IMR-90 (cell line): ENCODE measurements around the gene FLOT2. TPM values are rescaled to one million over a fixed set of nuclear protein-coding genes. Genes with fewer than 3 reads are reported as not detected.
A peak's percentile ranks its signal among the peaks of the same experiment; 100 is the strongest.

Experiments used
- ATAC-seq: fragments of 200-7000 bp; cut with Tn5 transposase; 2 replicates; pipeline ENCODE4 v1.9.1; 2020; ENCODE audit warnings: low read depth, mild to moderate bottlenecking, moderate library complexity
- Bru-seq: library from RNA; stranded (reverse); fragments of 400-500 nt; gene quantifications from one replicate; lab custom pipeline; 2021; lab: Mats Ljungman, UMichigan
- BruChase-seq, 2 experiments: library from RNA; stranded (reverse); fragments of 400-500 nt; gene quantifications; one replicate each; lab custom pipeline; 2021; lab: Mats Ljungman, UMichigan
- BruUV-seq: library from RNA; stranded (reverse); fragments of 400-500 nt; replicated peaks from 2 replicates; lab custom pipeline; 2021; lab: Mats Ljungman, UMichigan
- CTCF ChIA-PET: fragments of 300-600 bp; formaldehyde crosslinking; extraction: SDS; loops from one replicate; lab custom pipeline; 2021; ENCODE audit warnings: antibody characterized with exemption; lab: Yijun Ruan, JAX
- POLR2A ChIA-PET: fragments of 300-600 bp; sonication (Branson Sonifier 250); formaldehyde crosslinking; loops from one replicate; lab custom pipeline; 2022; ENCODE audit warnings: antibody characterized with exemption; ENCODE audit not compliant: unreplicated experiment; lab: Charles Lee
- DNase-seq: peaks from one replicate; pipeline ENCODE4 v3.0.0; 2013
- H2AFZ ChIP-seq: replicated peaks from 2 replicates; pipeline ENCODE3; 2013; ENCODE audit warnings: low read length, mild to moderate bottlenecking; ENCODE audit not compliant: poor library complexity
- H2AK5ac ChIP-seq: 2 replicates; pipeline ENCODE4 v1.6.1; 2013; ENCODE audit warnings: low read depth, low read length, inconsistent platforms
- H2AK9ac ChIP-seq: replicated peaks from 2 replicates; pipeline ENCODE3; 2013; ENCODE audit warnings: mild to moderate bottlenecking, low read depth, low read length, moderate library complexity; ENCODE audit not compliant: poor library complexity
- H2BK120ac ChIP-seq: 2 replicates; pipeline ENCODE4 v1.6.1; 2013; ENCODE audit warnings: low read depth, low read length, inconsistent platforms
- H2BK15ac ChIP-seq: 3 replicates; pipeline ENCODE4 v1.6.1; 2013; ENCODE audit warnings: low read depth, low read length, inconsistent platforms
- H2BK20ac ChIP-seq: 2 replicates; pipeline ENCODE4 v1.6.1; 2013; ENCODE audit warnings: low read depth, mild to moderate bottlenecking, inconsistent platforms, low read length, moderate library complexity
- H2BK5ac ChIP-seq: 2 replicates; pipeline ENCODE4 v1.6.1; 2013; ENCODE audit warnings: mild to moderate bottlenecking, low read depth, low read length, inconsistent platforms; ENCODE audit not compliant: poor library complexity, severe bottlenecking
- H3K14ac ChIP-seq: replicated peaks from 2 replicates; pipeline ENCODE4 v1.6.1; 2013; ENCODE audit warnings: low read depth, low read length, inconsistent platforms
- H3K18ac ChIP-seq: 2 replicates; pipeline ENCODE4 v1.6.1; 2013; ENCODE audit warnings: low read depth, low read length, control low read depth
- H3K23ac ChIP-seq: 2 replicates; pipeline ENCODE4 v1.6.1; 2013; ENCODE audit warnings: low read depth, low read length, inconsistent platforms
- H3K27ac ChIP-seq: 2 replicates; pipeline ENCODE4 v1.5.1; 2013; ENCODE audit warnings: mild to moderate bottlenecking, control low read depth, low read length; ENCODE audit not compliant: insufficient read depth
- H3K27me3 ChIP-seq: 2 replicates; pipeline ENCODE4 v1.6.1; 2013; ENCODE audit warnings: low read length; ENCODE audit not compliant: control insufficient read depth, insufficient read depth
- H3K36me3 ChIP-seq: 2 replicates; pipeline ENCODE4 v1.6.1; 2013; ENCODE audit warnings: low read length, mixed read lengths; ENCODE audit not compliant: control insufficient read depth, insufficient read depth
- H3K4ac ChIP-seq: 2 replicates; pipeline ENCODE4 v1.6.1; 2013; ENCODE audit warnings: low read depth, low read length, inconsistent platforms
- H3K4me1 ChIP-seq: 2 replicates; pipeline ENCODE4 v1.6.1; 2013; ENCODE audit warnings: low read length, mixed read lengths; ENCODE audit not compliant: control insufficient read depth, insufficient read depth
- H3K4me2 ChIP-seq: 2 replicates; pipeline ENCODE4 v1.6.1; 2013; ENCODE audit warnings: low read depth, mild to moderate bottlenecking, control low read depth, low read length, moderate library complexity
- H3K4me3 ChIP-seq: 2 replicates; pipeline ENCODE4 v1.5.1; 2013; ENCODE audit warnings: low read depth, mild to moderate bottlenecking, control low read depth, low read length, moderate library complexity; ENCODE audit not compliant: insufficient read depth
- H3K56ac ChIP-seq: 2 replicates; pipeline ENCODE4 v1.6.1; 2013; ENCODE audit warnings: low read length, inconsistent platforms; ENCODE audit not compliant: insufficient read depth; ENCODE audit errors: extremely low read depth
- H3K79me1 ChIP-seq, 2 experiments: 2 replicates each; pipeline ENCODE4 v1.6.1; 2013; ENCODE audit warnings: low read length in 2 of 2, inconsistent platforms in 1 of 2, low read depth in 1 of 2
- H3K9ac ChIP-seq: 2 replicates; pipeline ENCODE4 v1.6.1; 2013; ENCODE audit warnings: low read depth, low read length, control low read depth
- H3K9me1 ChIP-seq: 2 replicates; pipeline ENCODE4 v1.6.1; 2013; ENCODE audit warnings: low read length, inconsistent platforms; ENCODE audit not compliant: insufficient read depth
- H3K9me3 ChIP-seq: 2 replicates; pipeline ENCODE4 v1.6.1; 2013; ENCODE audit warnings: low read length; ENCODE audit not compliant: control insufficient read depth, insufficient read depth
- H4K20me1 ChIP-seq: 2 replicates; pipeline ENCODE4 v1.6.1; 2013; ENCODE audit warnings: low read length, inconsistent platforms; ENCODE audit not compliant: insufficient read depth
- H4K5ac ChIP-seq: 2 replicates; pipeline ENCODE4 v1.6.1; 2013; ENCODE audit warnings: mild to moderate bottlenecking, low read depth, low read length, control low read depth
- H4K8ac ChIP-seq, 2 experiments: 2 replicates each; pipeline ENCODE4 v1.6.1; 2013; ENCODE audit warnings: low read depth in 2 of 2, low read length in 2 of 2, control low read depth in 1 of 2, inconsistent platforms in 1 of 2
- H4K91ac ChIP-seq: 2 replicates; pipeline ENCODE4 v1.6.1; 2013; ENCODE audit warnings: low read depth, low read length, inconsistent platforms; ENCODE audit not compliant: insufficient read depth
- BHLHE40 ChIP-seq: fragments of 150-350 bp; IDR thresholded peaks from 2 replicates; pipeline ENCODE4 v1.6.1; 2016; ENCODE audit warnings: mild to moderate bottlenecking, low read depth, low read length
- CEBPB ChIP-seq: IDR thresholded peaks from 2 replicates; pipeline ENCODE4 v1.6.1; 2012; ENCODE audit warnings: low read depth, low read length, improper control_type of control experiment
- MAFK ChIP-seq: IDR thresholded peaks from 2 replicates; pipeline ENCODE4 v1.6.1; 2012; ENCODE audit warnings: low read depth, low read length, improper control_type of control experiment
- POLR2A ChIP-seq: IDR thresholded peaks from 2 replicates; pipeline ENCODE4 v1.6.1; 2012; ENCODE audit warnings: mild to moderate bottlenecking, low read depth, low read length
- RAD21 ChIP-seq: IDR thresholded peaks from 2 replicates; pipeline ENCODE4 v1.6.1; 2012; ENCODE audit warnings: low read length, improper control_type of control experiment
- RCOR1 ChIP-seq: IDR thresholded peaks from 2 replicates; pipeline ENCODE4 v1.6.1; 2012; ENCODE audit warnings: mild to moderate bottlenecking, low read length, improper control_type of control experiment; ENCODE audit not compliant: insufficient replicate concordance
- RFX5 ChIP-seq: IDR thresholded peaks from 2 replicates; pipeline ENCODE4 v1.8.0; 2012; ENCODE audit warnings: low read depth, mild to moderate bottlenecking, low read length, moderate library complexity
- USF2 ChIP-seq: fragments of 150-350 bp; IDR thresholded peaks from 2 replicates; pipeline ENCODE4 v1.6.1; 2017; ENCODE audit warnings: mild to moderate bottlenecking, antibody characterized with exemption, low read length, low read depth
- WGBS, 2 experiments: methylation state at CpG; one replicate each; pipeline versions ENCODE4 v1.1.5 to v1.1.7; 2013; ENCODE audit warnings: missing lambda C conversion rate in 2 of 2; ENCODE audit not compliant: insufficient read length in 1 of 2; ENCODE audit errors: extremely low coverage in 2 of 2; 5-methylcytosine and 5-hydroxymethylcytosine counted together
- dilution Hi-C: fragments of 300-500 bp; cut with HindIII; formaldehyde crosslinking; loops from one replicate; pipeline ENCODE4 v1.14.3; 2018; ENCODE audit warnings: low sequenced_read_pairs; ENCODE audit not compliant: unreplicated experiment
- in situ Hi-C: fragments of 300-500 bp; cut with MboI; formaldehyde crosslinking; loops from 3 replicates; pipeline ENCODE4 v1.14.3; 2019; ENCODE audit warnings: low sequenced_read_pairs, inconsistent platforms, mixed read lengths
- intact Hi-C: fragments of 100-400 bp; cut with micrococcal nuclease; formaldehyde crosslinking; loops from 2 replicates; pipeline ENCODE4 v1.10.0; 2022
- long read RNA-seq: library from polyadenylated mRNA; unstranded; transcript quantifications from one replicate; pipeline ENCODE4 v2.0.0, GENCODE V29; 2021; ENCODE audit not compliant: unreplicated experiment
- polyA plus RNA-seq, 3 experiments: library from polyadenylated mRNA; depleted of rRNA; stranded (reverse); fragments of >200 nt; gene quantifications; 2 replicates each; pipeline ENCODE4 v1.2.3, GENCODE V29; 2012; ENCODE audit warnings: low replicate concordance in 1 of 3
- total RNA-seq: library from RNA; depleted of rRNA; stranded (reverse); fragments of >200 nt; gene quantifications from 2 replicates; pipeline ENCODE4 v1.2.3, GENCODE V29; 2012; rRNA removed
- TF ChIP-seq, protein P1 (sequence below): conservative IDR thresholded peaks from 2 replicates; pipeline ENCODE4 v1.5.1; 2012; ENCODE audit warnings: mild to moderate bottlenecking, low read depth, low read length, improper control_type of control experiment
- TF ChIP-seq, protein P2 (sequence below): fragments of 150-350 bp; IDR thresholded peaks from 2 replicates; pipeline ENCODE4 v1.6.1; 2016; ENCODE audit warnings: low read depth, mild to moderate bottlenecking, low read length, moderate library complexity, borderline replicate concordance

FLOT2 gene
- total RNA-seq: 19.7 and 31.1 TPM in 2 replicates
- polyA plus RNA-seq (2012; rRNA removed): 60.1 and 67.9 TPM in 2 replicates
- polyA plus RNA-seq (2012; cell fraction: cytosol; rRNA removed): 52.9 and 71.4 TPM in 2 replicates
- 61.2 and 61.8 TPM in 2 replicates for polyA plus RNA-seq (2012; cell fraction: nucleus; rRNA removed; ENCODE audit: low replicate concordance)
- percentile 66 among the genes with signal in this experiment for Bru-seq, nascent RNA
- percentile 79 among the genes with signal in this experiment for BruChase-seq, experiment 1, labeled RNA remaining after a 6-hour chase
- BruChase-seq, experiment 2, labeled RNA remaining after a 2-hour chase: percentile 71 among the genes with signal in this experiment
- long read RNA-seq, transcript FLOT2-210 (11 exons, 2,585 nt): minor isoform, 9 of 122 reads
- long read RNA-seq, transcript FLOT2-202 (11 exons, 2,618 nt): major isoform, 76 of 122 reads
- long read RNA-seq, partial matches to known transcripts: 9 of 122 reads
- long read RNA-seq, other reads (novel, unspliced or antisense): 27 of 122 reads

GRCh38 chr17:28896884-28897768 is at the start of gene FLOT2:
TSS of gene FLOT2 (minus strand) at chr17:28897733. CDS start at chr17:28897574, 159 bp downstream.
- H4K5ac ChIP-seq: peak within 1 kb of the TSS; percentile 95
- ChIA-PET CTCF (interaction anchor here (2.3 to 2.8 kb wide), 2 partner anchors 133 to 170 kb away, joined by 11 to 15 read pairs; partner anchors contain the start of gene TLCD1), POLR2A (no interaction called here)
- peak within 1 kb of the TSS; percentile 93 for H3K4ac ChIP-seq
- peak within 1 kb of the TSS; percentile 100 for H3K14ac ChIP-seq
- H2AK5ac ChIP-seq: peak within 1 kb of the TSS; percentile 80
- H3K18ac ChIP-seq: peak within 1 kb of the TSS; percentile 84
- H4K20me1 ChIP-seq: peaks cover 21% of the 10 kb centered on the region; the same call in 1 of the 2 replicates
- peak within 1 kb of the TSS; percentile 82 to 97 for H4K8ac ChIP-seq
- peak within 1 kb of the TSS; percentile 74; the same call in 1 of the 2 replicates for H3K56ac ChIP-seq
- H3K36me3 ChIP-seq: no peaks in the 10 kb centered on the region
- H2BK15ac ChIP-seq: peak within 1 kb of the TSS; percentile 53; the same call in 1 of the 3 replicates
- peak within 1 kb of the TSS; percentile 95 for H2AFZ ChIP-seq
- H3K9ac ChIP-seq: peak within 1 kb of the TSS; percentile 91
- H3K79me1 ChIP-seq: peaks cover 16 to 58% of the 10 kb centered on the region in 2 experiments; a peak in 3 of 4 replicates
- H2BK5ac ChIP-seq: peak within 1 kb of the TSS; percentile 45
- in situ Hi-C loops: no loop called here
- peak within 1 kb of the TSS; percentile 97 for H2AK9ac ChIP-seq
- dilution Hi-C loops: no loop called here
- no peaks in the 10 kb centered on the region for H3K9me3 ChIP-seq
- peak; percentile 30 for DNase-seq
- intact Hi-C loops: loop anchor here (1.0 kb wide), 1 partner anchor 134 kb away; no protein-coding TSS in a partner anchor
- BruUV-seq: no TSS peak
- ATAC-seq: peak; percentile 84
- H3K9me1 ChIP-seq: peaks cover 20% of the 10 kb centered on the region
- peak within 1 kb of the TSS; percentile 94 for H3K4me2 ChIP-seq
- peak within 1 kb of the TSS; percentile 76 for H3K27ac ChIP-seq
- peaks cover 9% of the 10 kb centered on the region for H3K4me1 ChIP-seq
- H3K4me3 ChIP-seq: peak within 1 kb of the TSS; percentile 79
- H2BK120ac ChIP-seq: peak within 1 kb of the TSS; percentile 66
- no peaks in the 10 kb centered on the region for H3K27me3 ChIP-seq
- peak within 1 kb of the TSS; percentile 98 for H3K23ac ChIP-seq
- WGBS, 2 experiments: 2% methylated on average over 26 of the region's 73 CpGs; no CpG with 5 or more reads in 1 of the 2 experiments
- peak within 1 kb of the TSS; percentile 91 for H4K91ac ChIP-seq
- H2BK20ac ChIP-seq: peak within 1 kb of the TSS; percentile 39; the same call in 1 of the 2 replicates
- TF ChIP-seq CEBPB: peak; percentile 54
- TF ChIP-seq POLR2A: no peak
- TF ChIP-seq, protein P1, sequence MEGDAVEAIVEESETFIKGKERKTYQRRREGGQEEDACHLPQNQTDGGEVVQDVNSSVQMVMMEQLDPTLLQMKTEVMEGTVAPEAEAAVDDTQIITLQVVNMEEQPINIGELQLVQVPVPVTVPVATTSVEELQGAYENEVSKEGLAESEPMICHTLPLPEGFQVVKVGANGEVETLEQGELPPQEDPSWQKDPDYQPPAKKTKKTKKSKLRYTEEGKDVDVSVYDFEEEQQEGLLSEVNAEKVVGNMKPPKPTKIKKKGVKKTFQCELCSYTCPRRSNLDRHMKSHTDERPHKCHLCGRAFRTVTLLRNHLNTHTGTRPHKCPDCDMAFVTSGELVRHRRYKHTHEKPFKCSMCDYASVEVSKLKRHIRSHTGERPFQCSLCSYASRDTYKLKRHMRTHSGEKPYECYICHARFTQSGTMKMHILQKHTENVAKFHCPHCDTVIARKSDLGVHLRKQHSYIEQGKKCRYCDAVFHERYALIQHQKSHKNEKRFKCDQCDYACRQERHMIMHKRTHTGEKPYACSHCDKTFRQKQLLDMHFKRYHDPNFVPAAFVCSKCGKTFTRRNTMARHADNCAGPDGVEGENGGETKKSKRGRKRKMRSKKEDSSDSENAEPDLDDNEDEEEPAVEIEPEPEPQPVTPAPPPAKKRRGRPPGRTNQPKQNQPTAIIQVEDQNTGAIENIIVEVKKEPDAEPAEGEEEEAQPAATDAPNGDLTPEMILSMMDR: peak; percentile 27; the same call in 1 of the 2 replicates
- TF ChIP-seq MAFK: no peak
- no peak for TF ChIP-seq RFX5
- TF ChIP-seq RCOR1: no peak
- TF ChIP-seq, protein P2, sequence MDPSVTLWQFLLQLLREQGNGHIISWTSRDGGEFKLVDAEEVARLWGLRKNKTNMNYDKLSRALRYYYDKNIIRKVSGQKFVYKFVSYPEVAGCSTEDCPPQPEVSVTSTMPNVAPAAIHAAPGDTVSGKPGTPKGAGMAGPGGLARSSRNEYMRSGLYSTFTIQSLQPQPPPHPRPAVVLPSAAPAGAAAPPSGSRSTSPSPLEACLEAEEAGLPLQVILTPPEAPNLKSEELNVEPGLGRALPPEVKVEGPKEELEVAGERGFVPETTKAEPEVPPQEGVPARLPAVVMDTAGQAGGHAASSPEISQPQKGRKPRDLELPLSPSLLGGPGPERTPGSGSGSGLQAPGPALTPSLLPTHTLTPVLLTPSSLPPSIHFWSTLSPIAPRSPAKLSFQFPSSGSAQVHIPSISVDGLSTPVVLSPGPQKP: no peak
- 0 out of 2 replicates have a peak, but pooled peaks have one; percentile 32 for TF ChIP-seq BHLHE40
- no peak for TF ChIP-seq USF2
- no peak for TF ChIP-seq RAD21
